B cell (primary cell): ENCODE results near the gene HTRA3. TPM values are rescaled to one million over a fixed set of nuclear protein-coding genes. Genes with fewer than 3 reads are reported as not detected.
A peak's percentile ranks its signal among the peaks of the same experiment; 100 is the strongest.

Source experiments
- ATAC-seq: fragments of 200-7000 bp; cut with Tn5 transposase; one replicate; pipeline ENCODE4 v1.10.0; 2021; ENCODE audit warnings: low read depth, mild to moderate bottlenecking, moderate number of reproducible peaks, moderate library complexity
- CTCF ChIA-PET: fragments of 350-600 bp; sonication (Branson Sonifier 250); formaldehyde crosslinking; loops from one replicate; lab custom pipeline; 2021; ENCODE audit warnings: antibody characterized with exemption, inconsistent platforms; lab: Charles Lee
- POLR2A ChIA-PET: fragments of 350-600 bp; sonication (Branson Sonifier 250); formaldehyde crosslinking; loops from one replicate; lab custom pipeline; 2021; ENCODE audit warnings: antibody characterized with exemption; lab: Charles Lee
- DNase-seq: peaks from one replicate; pipeline ENCODE4 v3.0.0; 2013
- H2AFZ ChIP-seq: 2 replicates; pipeline ENCODE4 v1.6.1; 2012; ENCODE audit warnings: mild to moderate bottlenecking, low read depth, low read length; ENCODE audit not compliant: insufficient read depth, poor library complexity, severe bottlenecking
- H3K27ac ChIP-seq, 2 donors: 1 replicate in 1 of 2; 2 replicates in 1 of 2; pipeline ENCODE4 v1.5.1; 2012 to 2013; ENCODE audit warnings: low read length in 2 of 2, mild to moderate bottlenecking in 2 of 2, moderate library complexity in 1 of 2
- H3K27me3 ChIP-seq, 4 experiments: fragments of 200-600 bp in 1 of 4; sonication (generic) in 1 of 4; replicated peaks in 1 of 4; 1 replicate in 2 of 4; 2 replicates in 2 of 4; pipeline versions ENCODE4 v1.6.1 to v1.7.0; 2013 to 2016; ENCODE audit warnings: low read length in 3 of 4, mild to moderate bottlenecking in 2 of 4, mixed read lengths in 1 of 4, moderate library complexity in 1 of 4; ENCODE audit not compliant: insufficient read depth in 4 of 4, control insufficient read depth in 3 of 4; ENCODE audit errors: control extremely low read depth in 1 of 4
- H3K36me3 ChIP-seq, 2 experiments: replicated peaks in 1 of 2; 1 replicate in 1 of 2; 2 replicates in 1 of 2; pipeline versions ENCODE4 v1.6.1 to v1.7.1; 2013; ENCODE audit warnings: low read length in 1 of 2; ENCODE audit not compliant: insufficient read depth in 2 of 2, control insufficient read depth in 1 of 2; ENCODE audit errors: control extremely low read depth in 1 of 2, extremely low read depth in 1 of 2
- H3K4me1 ChIP-seq, 2 donors: fragments of 200-600 bp in 1 of 2; sonication (generic) in 1 of 2; 1 replicate in 1 of 2; 2 replicates in 1 of 2; pipeline versions ENCODE4 v1.5.1 to v1.6.1; 2013 to 2017; ENCODE audit warnings: low read length in 2 of 2; ENCODE audit not compliant: control insufficient read depth in 2 of 2, insufficient read depth in 2 of 2
- H3K4me2 ChIP-seq: replicated peaks from 2 replicates; pipeline ENCODE3; 2012; ENCODE audit warnings: mild to moderate bottlenecking, low read depth, low read length; ENCODE audit not compliant: poor library complexity, severe bottlenecking
- H3K4me3 ChIP-seq, 5 experiments: fragments of 200-600 bp in 1 of 5; sonication (generic) in 1 of 5; 1 replicate in 3 of 5; 2 replicates in 2 of 5; pipeline versions ENCODE4 v1.5.1 to v1.7.0; 2011 to 2016; ENCODE audit warnings: low read length in 4 of 5, mild to moderate bottlenecking in 4 of 5, low read depth in 2 of 5, control low read depth in 1 of 5, moderate library complexity in 1 of 5; ENCODE audit not compliant: insufficient read depth in 1 of 5; ENCODE audit errors: control extremely low read depth in 1 of 5, extremely low read depth in 1 of 5
- H3K79me2 ChIP-seq: fragments of 200-600 bp; sonication (generic); one replicate; pipeline ENCODE4 v1.6.0; 2016; ENCODE audit warnings: low read length; ENCODE audit not compliant: control insufficient read depth, insufficient read depth
- H3K9ac ChIP-seq: fragments of 200-600 bp; sonication (generic); 2 replicates; pipeline ENCODE4 v1.6.1; 2017; ENCODE audit warnings: mild to moderate bottlenecking, low read length, moderate library complexity
- H3K9me3 ChIP-seq, 3 donors: one replicate each; pipeline versions ENCODE4 v1.6.1 to v1.7.1; 2013; ENCODE audit warnings: low read length in 2 of 3; ENCODE audit not compliant: control insufficient read depth in 2 of 3, insufficient read depth in 1 of 3; ENCODE audit errors: control extremely low read depth in 1 of 3
- H4K20me1 ChIP-seq: 2 replicates; pipeline ENCODE4 v1.6.0; 2012; ENCODE audit warnings: mild to moderate bottlenecking, low read length; ENCODE audit not compliant: insufficient read depth, control insufficient read depth, poor library complexity, severe bottlenecking
- H3K27ac Mint-ChIP-seq: one replicate; pipeline ENCODE4 v1.8.0; 2021; ENCODE audit warnings: mixed read lengths
- H3K27me3 Mint-ChIP-seq: one replicate; pipeline ENCODE4 v1.8.0; 2021; ENCODE audit warnings: mixed read lengths
- H3K4me1 Mint-ChIP-seq: one replicate; pipeline ENCODE4 v1.8.0; 2021; ENCODE audit warnings: mixed read lengths
- H3K4me3 Mint-ChIP-seq: one replicate; pipeline ENCODE4 v1.8.0; 2021; ENCODE audit warnings: mixed read lengths
- H3K9me3 Mint-ChIP-seq: one replicate; pipeline ENCODE4 v1.8.0; 2022; ENCODE audit warnings: mixed read lengths; ENCODE audit not compliant: insufficient read depth
- EZH2 ChIP-seq: IDR thresholded peaks from 2 replicates; pipeline ENCODE4 v1.6.1; 2012; ENCODE audit warnings: borderline replicate concordance, low read depth, mild to moderate bottlenecking, moderate library complexity, low read length; ENCODE audit not compliant: insufficient read depth, poor library complexity, severe bottlenecking
- WGBS: methylation state at CpG from one replicate; pipeline ENCODE4 v1.1.5; 2013; ENCODE audit warnings: missing lambda C conversion rate; ENCODE audit not compliant: insufficient coverage; 5-methylcytosine and 5-hydroxymethylcytosine counted together
- intact Hi-C: fragments of 100-400 bp; cut with micrococcal nuclease; formaldehyde crosslinking; loops from one replicate; pipeline ENCODE4 v1.10.0; 2022
- polyA minus RNA-seq: library from RNA; depleted of rRNA, polyadenylated mRNA; stranded (reverse); fragments of >200 nt; gene quantifications from 2 replicates; pipeline ENCODE4 v1.2.3, GENCODE V29; 2012
- polyA plus RNA-seq: library from polyadenylated mRNA; depleted of rRNA; stranded (reverse); fragments of >200 nt; gene quantifications from 2 replicates; pipeline ENCODE4 v1.2.3, GENCODE V29; 2012
- total RNA-seq, 2 donors: library from RNA; stranded (reverse); fragments of 120-200 nt in 1 of 2; gene quantifications; 1 replicate in 1 of 2; 2 replicates in 1 of 2; pipeline versions ENCODE4 v1.2.3 to v1.2.4, GENCODE V29; 2013 to 2022
- TF ChIP-seq, protein P1 (sequence below): fragments of 200-600 bp; IDR thresholded peaks from one replicate; pipeline ENCODE4 v1.8.0; 2022; ENCODE audit warnings: antibody characterized with exemption, mild to moderate bottlenecking

The HTRA3 gene
- total RNA-seq, result not detected in 2 replicates
- total RNA-seq (2013), result 0.47 TPM
- polyA plus RNA-seq, result not detected in 2 replicates
- not detected in 2 replicates for polyA minus RNA-seq

- DNase-seq, result no peak
- ChIA-PET POLR2A (no interaction called here), CTCF (no interaction called here)
- Histone ChIP-seq H3K4me1 (no peaks in the 10 kb centered on the region), H3K4me3 (no peak within 1 kb of the TSS), H3K9ac (no peak within 1 kb of the TSS), H3K79me2 (no peaks in the 10 kb centered on the region), H3K36me3 (no peaks in the 10 kb centered on the region), H2AFZ (no peak within 1 kb of the TSS), H3K9me3 (no peaks in the 10 kb centered on the region), H3K27me3 (peaks cover 0 to 19% (median 2%) of the 10 kb centered on the region in 4 experiments), H3K4me2 (peak within 1 kb of the TSS; percentile 18), H4K20me1 (no peaks in the 10 kb centered on the region), H3K27ac (no peak within 1 kb of the TSS)
- no peak for TF ChIP-seq EZH2
- TF ChIP-seq, protein P1, sequence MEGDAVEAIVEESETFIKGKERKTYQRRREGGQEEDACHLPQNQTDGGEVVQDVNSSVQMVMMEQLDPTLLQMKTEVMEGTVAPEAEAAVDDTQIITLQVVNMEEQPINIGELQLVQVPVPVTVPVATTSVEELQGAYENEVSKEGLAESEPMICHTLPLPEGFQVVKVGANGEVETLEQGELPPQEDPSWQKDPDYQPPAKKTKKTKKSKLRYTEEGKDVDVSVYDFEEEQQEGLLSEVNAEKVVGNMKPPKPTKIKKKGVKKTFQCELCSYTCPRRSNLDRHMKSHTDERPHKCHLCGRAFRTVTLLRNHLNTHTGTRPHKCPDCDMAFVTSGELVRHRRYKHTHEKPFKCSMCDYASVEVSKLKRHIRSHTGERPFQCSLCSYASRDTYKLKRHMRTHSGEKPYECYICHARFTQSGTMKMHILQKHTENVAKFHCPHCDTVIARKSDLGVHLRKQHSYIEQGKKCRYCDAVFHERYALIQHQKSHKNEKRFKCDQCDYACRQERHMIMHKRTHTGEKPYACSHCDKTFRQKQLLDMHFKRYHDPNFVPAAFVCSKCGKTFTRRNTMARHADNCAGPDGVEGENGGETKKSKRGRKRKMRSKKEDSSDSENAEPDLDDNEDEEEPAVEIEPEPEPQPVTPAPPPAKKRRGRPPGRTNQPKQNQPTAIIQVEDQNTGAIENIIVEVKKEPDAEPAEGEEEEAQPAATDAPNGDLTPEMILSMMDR, result no peak
- no peak within 1 kb of the TSS for H3K27ac Mint-ChIP-seq
- peaks cover 40% of the 10 kb centered on the region for H3K27me3 Mint-ChIP-seq
- no peaks in the 10 kb centered on the region for H3K9me3 Mint-ChIP-seq
- WGBS, result 3% methylated on average over 111 of the region's 111 CpGs
- ATAC-seq, result no peak
- no peaks in the 10 kb centered on the region for H3K4me1 Mint-ChIP-seq
- no peak within 1 kb of the TSS for H3K4me3 Mint-ChIP-seq
- intact Hi-C loops, result no loop called here
Observed at GRCh38 chr4:8269535-8270417, at the start of gene HTRA3. HTRA3 (plus strand) TSS chr4:8269754; CDS start chr4:8269969, 215 bp downstream.
